Measurements from ENCODE around the gene NUBPL.

Gene NUBPL, protein sequence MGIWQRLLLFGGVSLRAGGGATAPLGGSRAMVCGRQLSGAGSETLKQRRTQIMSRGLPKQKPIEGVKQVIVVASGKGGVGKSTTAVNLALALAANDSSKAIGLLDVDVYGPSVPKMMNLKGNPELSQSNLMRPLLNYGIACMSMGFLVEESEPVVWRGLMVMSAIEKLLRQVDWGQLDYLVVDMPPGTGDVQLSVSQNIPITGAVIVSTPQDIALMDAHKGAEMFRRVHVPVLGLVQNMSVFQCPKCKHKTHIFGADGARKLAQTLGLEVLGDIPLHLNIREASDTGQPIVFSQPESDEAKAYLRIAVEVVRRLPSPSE

DNA sequence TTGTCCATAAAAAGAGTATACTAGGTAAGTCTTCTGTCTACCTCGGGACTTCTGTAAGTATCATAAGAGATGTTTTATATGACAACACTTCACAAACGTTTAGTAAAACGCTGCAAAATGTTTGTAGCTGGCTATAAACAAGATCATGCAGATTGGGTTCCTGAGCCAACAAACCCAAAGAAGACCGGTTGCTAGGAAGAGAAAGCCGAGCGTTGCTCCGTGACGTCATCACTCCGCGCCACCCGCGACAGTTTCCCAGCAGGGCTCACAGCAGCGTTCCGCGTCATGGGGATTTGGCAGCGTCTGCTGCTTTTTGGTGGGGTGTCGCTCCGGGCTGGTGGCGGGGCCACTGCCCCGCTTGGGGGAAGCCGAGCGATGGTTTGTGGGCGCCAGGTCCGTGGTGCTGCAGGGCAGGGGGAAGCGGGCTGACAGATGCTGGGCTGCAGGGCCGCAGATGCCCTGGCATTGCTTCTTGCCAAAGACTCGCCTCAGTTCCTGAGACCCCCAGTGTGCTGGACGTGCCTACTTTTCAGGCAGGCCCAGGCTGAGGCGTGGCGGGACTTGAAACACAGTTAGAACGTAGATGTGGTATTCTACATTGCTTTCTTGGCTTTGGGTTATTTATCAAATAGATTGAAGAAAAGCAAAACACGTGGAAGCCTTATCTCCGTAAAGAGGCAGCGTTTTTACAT is at the start of gene NUBPL:
Gene NUBPL (plus strand): TSS at position 250 of the 692 bp plus-strand sequence. CDS start 36 bp downstream, at position 286.
- TF ChIP-seq GATA3 (IDR thresholded peaks at IDR 0.05; ENCODE audit: low read depth, low read length) (no peak), GATA2 (IDR thresholded peaks at IDR 0.05; ENCODE audit: low read depth, low read length) (peak; percentile 20)

DNA sequence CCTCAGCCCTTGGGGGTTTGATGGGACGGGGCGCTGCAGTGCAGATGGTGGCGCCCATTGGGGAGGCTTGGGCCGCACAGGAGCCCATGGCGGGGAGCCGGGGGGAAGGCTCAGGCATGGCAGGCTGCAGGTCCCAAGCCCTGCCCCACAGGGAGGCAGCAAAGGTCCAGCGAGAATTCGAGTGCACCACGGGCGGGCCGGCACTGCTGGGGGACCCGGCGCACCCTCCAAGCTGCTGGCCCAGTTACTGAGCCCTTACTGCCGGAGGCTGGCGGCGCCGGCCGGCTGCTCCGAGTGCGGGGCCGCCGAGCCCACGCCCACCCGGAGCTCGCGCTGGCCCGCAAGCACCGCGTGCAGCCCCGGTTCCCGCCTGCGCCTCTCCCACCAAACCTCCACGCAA is 34.1 kb upstream of the NUBPL start:
- TF ChIP-seq GATA3 (IDR thresholded peaks at IDR 0.05; ENCODE audit: low read depth, low read length), result no peak
- no peak for TF ChIP-seq GATA2 (IDR thresholded peaks at IDR 0.05; ENCODE audit: low read depth, low read length)

DNA sequence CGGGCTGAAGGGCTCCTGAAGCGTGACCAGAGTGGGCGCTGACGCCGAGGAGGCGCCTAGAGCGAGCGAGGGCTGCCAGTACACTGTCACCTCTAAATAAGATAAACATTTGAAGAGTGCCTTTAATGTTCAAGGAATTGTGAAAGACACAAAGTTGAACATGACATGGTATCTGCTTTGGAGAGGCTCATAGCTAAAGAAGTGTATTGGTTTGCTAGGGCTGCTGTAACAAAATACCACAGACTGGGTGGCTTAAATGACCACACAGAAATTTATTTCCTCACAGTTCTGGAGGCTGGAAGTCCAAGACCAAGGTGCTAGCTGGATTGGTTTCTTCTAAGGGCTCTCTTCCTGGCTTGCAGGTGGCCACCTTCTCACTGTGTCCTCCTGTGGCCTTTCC is 33.7 kb upstream of the NUBPL start:
- no peak for TF ChIP-seq GATA2 (IDR thresholded peaks at IDR 0.05; ENCODE audit: low read depth, low read length)
- TF ChIP-seq GATA3 (IDR thresholded peaks at IDR 0.05; ENCODE audit: low read depth, low read length), result no peak

DNA sequence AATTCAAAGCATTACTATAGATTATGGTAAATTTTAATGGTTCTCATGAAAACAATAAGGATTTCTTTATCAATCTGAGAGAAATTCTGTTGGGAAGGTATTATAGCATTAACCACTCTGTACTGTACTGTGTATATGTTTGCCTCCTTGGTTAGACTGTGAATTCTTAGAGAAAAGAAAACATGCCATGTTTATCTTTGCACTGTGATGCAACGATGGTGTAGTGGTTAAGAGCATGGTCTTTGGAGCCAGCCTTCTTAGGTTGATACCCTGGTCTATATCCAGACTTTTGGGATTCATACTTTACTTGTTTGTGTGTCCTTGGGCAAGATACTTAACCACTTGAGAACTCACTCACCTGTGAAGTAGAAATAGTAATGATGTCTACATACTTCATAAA is 32.2 kb upstream of the NUBPL start:
- no peak for TF ChIP-seq GATA2 (IDR thresholded peaks at IDR 0.05; ENCODE audit: low read depth, low read length)
- no peak for TF ChIP-seq GATA3 (IDR thresholded peaks at IDR 0.05; ENCODE audit: low read depth, low read length)

DNA sequence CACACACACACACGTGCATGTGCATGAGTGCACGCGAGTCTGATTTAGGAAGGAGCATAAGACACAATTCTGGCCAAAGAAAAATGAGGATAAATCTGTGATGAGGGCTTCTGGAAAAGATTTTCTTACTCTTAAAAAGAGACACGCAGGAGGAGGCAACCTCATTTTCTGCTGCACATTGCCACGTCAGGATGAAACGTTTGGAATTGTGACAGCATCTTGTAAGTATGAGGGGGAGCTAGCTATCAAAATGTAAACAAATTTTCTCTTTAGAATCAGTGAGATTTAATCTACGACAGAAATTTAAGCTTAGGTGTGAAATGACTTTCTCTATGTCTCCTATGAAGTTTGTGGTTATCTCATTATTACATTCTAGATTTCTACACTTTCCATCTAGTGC is 31.1 kb upstream of the NUBPL start:
- TF ChIP-seq GATA3 (IDR thresholded peaks at IDR 0.05; ENCODE audit: low read depth, low read length), result no peak
- TF ChIP-seq GATA2 (IDR thresholded peaks at IDR 0.05; ENCODE audit: low read depth, low read length), result no peak

DNA sequence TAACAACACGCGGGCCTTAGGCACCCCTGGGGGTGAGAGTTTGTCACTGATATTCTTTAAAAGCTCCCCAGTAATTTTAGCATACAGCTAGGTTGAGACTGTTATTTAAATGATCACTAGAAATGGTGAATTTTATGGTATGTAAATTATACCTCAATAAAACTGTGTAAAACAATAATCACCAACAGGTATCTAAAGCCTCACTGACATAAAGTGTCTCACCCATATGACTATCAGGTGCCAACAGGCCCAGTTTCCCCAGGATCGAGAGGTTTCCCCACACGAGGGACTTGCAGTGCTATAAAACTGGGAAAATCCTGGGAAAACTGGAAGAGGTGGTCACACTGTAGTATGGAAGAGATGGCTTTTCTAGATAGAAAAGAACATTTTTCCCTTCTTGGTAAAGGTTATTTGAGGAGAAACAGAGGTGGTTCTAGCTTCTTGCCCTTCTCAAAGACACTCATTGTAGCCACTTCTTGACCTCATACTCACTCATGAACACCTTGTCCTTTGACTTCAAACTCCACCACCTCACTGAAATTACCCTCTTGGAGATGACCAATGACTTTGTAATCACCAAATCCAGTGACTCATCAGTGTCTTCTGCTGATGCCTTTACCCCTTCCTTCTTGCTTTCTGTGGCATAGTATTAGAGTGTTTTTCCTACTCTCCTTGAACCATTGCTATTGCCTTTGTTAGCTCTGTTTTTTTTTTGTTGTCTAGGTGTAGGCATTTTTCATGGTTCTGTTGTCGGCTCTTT is 24.8 kb upstream of the NUBPL start:
- TF ChIP-seq GATA3 (IDR thresholded peaks at IDR 0.05; ENCODE audit: low read depth, low read length), result no peak
- TF ChIP-seq GATA2 (IDR thresholded peaks at IDR 0.05; ENCODE audit: low read depth, low read length), result no peak

DNA sequence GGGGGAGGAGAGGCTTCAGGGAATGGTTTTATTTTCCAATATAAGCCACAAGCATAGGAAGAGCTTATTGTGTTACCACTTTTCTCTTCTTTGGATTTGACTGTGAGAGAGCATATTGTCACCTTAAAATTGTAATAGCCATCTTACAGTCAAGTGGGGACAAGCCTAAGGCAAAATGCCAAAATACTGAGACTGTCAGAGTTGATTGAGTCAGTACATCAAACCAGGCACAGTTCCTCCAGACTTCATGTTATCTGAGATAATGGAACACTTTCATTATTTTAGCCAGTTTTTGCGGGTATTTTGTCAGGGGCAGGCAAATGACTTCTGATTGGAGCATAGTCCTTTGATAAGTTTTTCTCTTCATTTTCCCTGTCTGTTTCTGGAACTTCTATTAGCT is 19.5 kb upstream of the NUBPL start:
- no peak for TF ChIP-seq GATA2 (IDR thresholded peaks at IDR 0.05; ENCODE audit: low read depth, low read length)
- no peak for TF ChIP-seq GATA3 (IDR thresholded peaks at IDR 0.05; ENCODE audit: low read depth, low read length)

DNA sequence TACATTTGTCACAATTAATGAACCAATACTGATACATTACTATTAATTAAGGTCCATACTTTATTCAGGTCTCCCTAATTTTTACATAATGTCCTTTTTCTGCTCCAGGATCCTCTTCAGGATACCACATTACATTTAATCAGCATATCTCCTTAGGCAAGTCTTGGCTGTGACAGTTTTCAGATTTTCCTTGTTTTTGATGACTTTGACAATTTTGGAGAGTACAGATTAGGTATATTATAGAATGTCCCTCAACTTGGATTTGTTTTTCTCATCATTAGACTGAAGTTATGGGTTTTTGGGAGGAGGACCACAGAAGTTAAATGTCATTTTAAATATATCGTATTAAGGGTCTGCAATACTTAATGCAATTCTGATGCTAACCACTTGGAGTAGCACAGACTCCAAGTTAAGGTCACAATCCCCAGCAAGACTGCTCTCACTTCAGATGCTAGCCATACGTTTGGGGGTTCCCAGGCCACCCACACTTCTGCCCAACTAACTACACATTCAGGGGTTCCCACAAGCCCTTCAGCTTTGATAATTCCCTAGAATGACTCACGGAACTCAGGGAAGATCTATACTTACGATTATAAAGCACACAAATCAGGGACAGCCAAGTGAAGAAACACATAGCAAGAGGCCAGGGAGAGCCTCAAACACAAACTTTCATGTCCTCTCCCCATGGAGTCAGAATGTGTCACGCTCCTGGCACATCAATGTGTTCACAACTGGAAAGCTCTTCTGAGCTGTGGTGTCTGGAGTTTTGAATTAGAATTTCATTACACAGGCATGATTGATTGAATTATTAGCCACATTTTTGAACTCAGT is 17.0 kb upstream of the NUBPL start:
- no peak for TF ChIP-seq GATA3 (IDR thresholded peaks at IDR 0.05; ENCODE audit: low read depth, low read length)
- TF ChIP-seq GATA2 (IDR thresholded peaks at IDR 0.05; ENCODE audit: low read depth, low read length), result no peak

DNA sequence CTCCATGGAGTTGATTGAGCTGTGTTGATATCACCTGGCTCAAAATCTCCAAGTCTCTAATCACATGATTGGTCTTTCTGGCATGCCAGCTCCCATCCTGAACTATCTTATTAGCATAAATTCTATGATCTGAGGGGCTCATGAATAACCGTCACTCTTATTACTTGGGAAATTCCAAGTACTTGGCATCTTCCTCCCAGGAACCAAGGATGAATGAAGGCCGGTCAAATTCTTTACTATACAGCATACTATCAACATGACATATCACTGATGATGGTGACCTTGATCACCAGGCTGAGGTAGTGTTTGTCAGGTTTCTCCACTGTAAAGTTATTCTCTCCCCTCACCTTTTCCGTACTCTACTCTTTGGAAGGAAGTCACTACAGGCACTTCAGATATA is 16.4 kb upstream of the NUBPL start:
- TF ChIP-seq GATA2 (IDR thresholded peaks at IDR 0.05; ENCODE audit: low read depth, low read length) (no peak), GATA3 (IDR thresholded peaks at IDR 0.05; ENCODE audit: low read depth, low read length) (no peak)

DNA sequence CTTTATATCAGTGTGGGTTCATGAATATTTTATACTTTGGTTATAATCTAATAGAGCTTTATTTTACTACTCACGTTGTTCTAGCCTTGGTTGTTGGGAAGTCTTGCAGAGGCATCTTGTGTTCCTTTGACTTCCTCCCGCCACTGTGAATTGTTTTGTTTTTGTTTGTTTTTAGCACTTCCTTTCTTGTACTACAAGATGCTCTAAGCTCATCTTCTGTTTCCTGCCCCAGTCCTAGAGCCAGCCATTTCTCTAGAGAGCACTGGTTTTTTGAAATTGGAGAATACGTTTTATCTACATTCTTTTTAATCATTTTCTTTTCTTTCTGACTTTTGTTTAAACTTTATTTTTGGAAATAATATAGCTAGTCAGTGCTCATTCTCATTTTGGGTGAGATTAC is 15.9 kb upstream of the NUBPL start:
- TF ChIP-seq GATA2 (IDR thresholded peaks at IDR 0.05; ENCODE audit: low read depth, low read length), result no peak
- no peak for TF ChIP-seq GATA3 (IDR thresholded peaks at IDR 0.05; ENCODE audit: low read depth, low read length)

DNA sequence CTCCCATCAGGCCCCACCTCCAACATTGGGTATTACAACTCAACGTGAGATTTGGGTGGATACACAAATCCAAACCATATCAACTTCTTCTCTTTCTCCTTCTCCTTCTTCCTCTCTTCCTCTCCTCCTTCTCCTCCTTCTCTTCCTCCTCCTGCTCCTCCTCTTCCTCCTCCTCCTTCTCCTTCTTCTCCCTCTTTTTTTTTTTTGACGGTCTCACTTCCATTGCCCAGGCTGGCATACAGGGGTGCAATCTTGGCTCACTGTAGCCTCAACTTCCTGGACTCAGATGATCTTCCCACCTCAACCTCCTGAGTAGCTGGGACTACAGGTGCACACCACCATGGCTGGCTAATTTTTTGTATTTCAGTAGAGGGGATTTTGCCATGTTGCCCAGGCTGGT is 11.4 kb upstream of the NUBPL start:
- TF ChIP-seq GATA3 (IDR thresholded peaks at IDR 0.05; ENCODE audit: low read depth, low read length) (no peak), GATA2 (IDR thresholded peaks at IDR 0.05; ENCODE audit: low read depth, low read length) (no peak)

DNA sequence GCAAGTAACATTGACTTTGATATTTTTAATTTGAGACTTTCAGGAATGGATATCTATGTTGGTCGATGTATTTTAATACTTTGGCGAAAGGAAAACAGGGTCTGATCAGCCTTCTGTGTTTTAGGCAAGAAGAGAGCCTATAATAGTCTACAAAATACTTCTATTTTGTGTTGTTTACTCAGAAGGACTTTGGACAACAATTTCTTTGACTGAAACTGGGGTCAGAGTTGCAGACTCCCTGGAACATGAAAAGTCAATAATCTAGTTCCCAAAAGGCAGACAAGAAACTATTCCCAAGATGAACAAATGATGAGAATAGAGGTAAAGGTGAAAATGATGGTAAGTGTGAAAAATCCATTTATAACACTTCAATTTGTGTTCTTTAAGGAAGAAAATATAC is 10.6 kb upstream of the NUBPL start:
- TF ChIP-seq GATA2 (IDR thresholded peaks at IDR 0.05; ENCODE audit: low read depth, low read length) (no peak), GATA3 (IDR thresholded peaks at IDR 0.05; ENCODE audit: low read depth, low read length) (no peak)

DNA sequence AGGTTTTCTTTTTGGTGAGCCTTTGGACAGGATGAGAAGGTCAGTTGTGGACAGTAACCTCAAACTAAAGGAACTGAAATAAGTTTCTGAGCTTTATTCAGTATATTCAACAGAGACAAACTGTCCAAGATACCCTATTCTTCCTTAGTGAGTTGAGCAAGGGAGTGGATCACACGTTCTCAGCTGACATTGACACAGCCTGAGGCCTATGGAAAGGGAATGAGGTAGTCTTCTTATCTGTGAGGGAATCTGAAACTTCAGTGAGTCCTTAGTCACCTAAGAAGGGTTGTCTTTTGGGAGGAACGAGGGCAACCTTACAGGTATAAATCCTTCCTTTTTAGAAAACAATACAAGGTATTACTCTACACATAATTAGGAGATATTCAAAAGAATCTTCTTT is 5.0 kb upstream of the NUBPL start:
- TF ChIP-seq GATA3 (IDR thresholded peaks at IDR 0.05; ENCODE audit: low read depth, low read length) (no peak), GATA2 (IDR thresholded peaks at IDR 0.05; ENCODE audit: low read depth, low read length) (no peak)

DNA sequence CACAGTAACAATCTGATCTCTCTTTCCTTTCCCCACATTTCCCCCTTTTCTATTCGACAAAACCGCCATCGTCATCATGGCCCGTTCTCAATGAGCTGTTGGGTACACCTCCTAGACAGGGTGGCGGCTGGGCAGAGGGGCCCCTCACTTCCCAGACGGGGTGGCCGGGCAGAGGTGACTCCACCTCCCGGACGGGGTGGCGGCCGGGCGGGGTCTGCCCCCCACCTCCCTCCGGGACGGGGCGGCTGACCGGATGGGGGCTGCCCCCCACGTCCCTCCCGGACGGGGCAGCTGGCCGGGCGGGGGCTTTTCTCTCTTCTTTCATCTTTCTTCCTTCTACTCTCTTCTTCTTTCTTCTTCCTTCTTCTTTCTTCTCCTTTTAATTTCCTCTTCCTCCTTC is 1.3 kb upstream of the NUBPL start:
- no peak for TF ChIP-seq GATA2 (IDR thresholded peaks at IDR 0.05; ENCODE audit: low read depth, low read length)

Measured in SH-SY5Y (cell line).